HepG2 (cell line): Measurements from ENCODE around the gene SLC35A1. TPM values are rescaled to one million over a fixed set of nuclear protein-coding genes. Genes with fewer than 3 reads are reported as not detected.

Experiments
- AGO2 ChIP-seq: fragments of 200-400 bp; formaldehyde crosslinking; optimal IDR thresholded peaks from 2 replicates; pipeline ENCODE3; 2017; ENCODE audit warnings: mild to moderate bottlenecking, low read depth, low read length, moderate library complexity
- AHR ChIP-seq: IDR thresholded peaks from 2 replicates; pipeline ENCODE4 v1.6.1; 2018; ENCODE audit warnings: missing genetic modification reagents, missing compliant biosample characterization
- BCL6 ChIP-seq: IDR thresholded peaks from 2 replicates; pipeline ENCODE4 v1.6.1; 2016; ENCODE audit warnings: missing genetic modification reagents, missing compliant biosample characterization
- CEBPB ChIP-seq: IDR thresholded peaks from 2 replicates; pipeline ENCODE4 v1.6.1; 2011; ENCODE audit warnings: low read depth, low read length, improper control_type of control experiment, borderline replicate concordance
- ETV5 ChIP-seq: IDR thresholded peaks from 2 replicates; pipeline ENCODE4 v1.6.1; 2018; ENCODE audit warnings: missing biosample characterization, missing genetic modification reagents, inconsistent platforms, borderline replicate concordance
- MXI1 ChIP-seq: IDR thresholded peaks from 3 replicates; pipeline ENCODE4 v1.6.1; 2012; ENCODE audit warnings: low read depth, low read length, inconsistent platforms, borderline replicate concordance
- NFIB ChIP-seq: sonication (generic); formaldehyde crosslinking; IDR thresholded peaks from 2 replicates; pipeline ENCODE4 v1.9.0; 2021; ENCODE audit warnings: missing genetic modification reagents, mild to moderate bottlenecking, borderline replicate concordance
- NR3C1 ChIP-seq: sonication (generic); formaldehyde crosslinking; IDR thresholded peaks from 2 replicates; pipeline ENCODE4 v1.4.0; 2020; ENCODE audit warnings: missing genetic modification reagents
- PHB2 ChIP-seq: fragments of 450-650 bp; IDR thresholded peaks from 2 replicates; pipeline ENCODE4 v1.6.1; 2018; ENCODE audit not compliant: partially characterized antibody
- PITX1 ChIP-seq: sonication (generic); formaldehyde crosslinking; IDR thresholded peaks from 2 replicates; pipeline ENCODE4 v1.5.1; 2020; ENCODE audit warnings: mild to moderate bottlenecking, missing genetic modification reagents
- RBAK ChIP-seq: sonication (generic); formaldehyde crosslinking; IDR thresholded peaks from 2 replicates; pipeline ENCODE4 v1.5.1; 2020; ENCODE audit warnings: mild to moderate bottlenecking, missing genetic modification reagents
- REPIN1 ChIP-seq: sonication (generic); formaldehyde crosslinking; IDR thresholded peaks from 2 replicates; pipeline ENCODE4 v1.8.0; 2022; ENCODE audit warnings: missing genetic modification reagents, low read depth, mild to moderate bottlenecking, borderline replicate concordance
- SMAD9 ChIP-seq: sonication (generic); formaldehyde crosslinking; IDR thresholded peaks from 2 replicates; pipeline ENCODE4 v1.5.1; 2020; ENCODE audit warnings: mild to moderate bottlenecking, missing genetic modification reagents
- TCF12 ChIP-seq, 2 experiments: fragments of 450-650 bp in 1 of 2; sonication (generic) in 1 of 2; formaldehyde crosslinking in 1 of 2; IDR thresholded peaks; 2 replicates each; pipeline versions ENCODE4 v1.6.1 to v1.8.0; 2017 to 2022; ENCODE audit warnings: antibody characterized with exemption in 1 of 2, mild to moderate bottlenecking in 1 of 2, missing genetic modification reagents in 1 of 2, moderate library complexity in 1 of 2
- ZNF205 ChIP-seq: IDR thresholded peaks from 2 replicates; pipeline ENCODE4 v1.6.1; 2018; ENCODE audit warnings: missing biosample characterization, missing genetic modification reagents
- ZNF235 ChIP-seq: sonication (generic); formaldehyde crosslinking; IDR thresholded peaks from 2 replicates; pipeline ENCODE4 v1.8.1; 2023; ENCODE audit warnings: mild to moderate bottlenecking, missing genetic modification reagents, borderline replicate concordance
- ZNF441 ChIP-seq: sonication (generic); formaldehyde crosslinking; IDR thresholded peaks from 2 replicates; pipeline ENCODE4 v1.7.0; 2021; ENCODE audit warnings: missing genetic modification reagents, borderline replicate concordance
- ZNF547 ChIP-seq: sonication (generic); formaldehyde crosslinking; IDR thresholded peaks from 2 replicates; pipeline ENCODE4 v1.5.1; 2020; ENCODE audit warnings: mild to moderate bottlenecking, missing genetic modification reagents
- ZNF552 ChIP-seq: sonication (generic); formaldehyde crosslinking; IDR thresholded peaks from 2 replicates; pipeline ENCODE4 v1.9.0; 2022; ENCODE audit warnings: missing genetic modification reagents, mild to moderate bottlenecking, borderline replicate concordance
- ZNF841 ChIP-seq: sonication (generic); formaldehyde crosslinking; IDR thresholded peaks from 2 replicates; pipeline ENCODE4 v1.8.1; 2023; ENCODE audit warnings: missing genetic modification reagents, borderline replicate concordance
- ZSCAN12 ChIP-seq: sonication (generic); formaldehyde crosslinking; IDR thresholded peaks from 2 replicates; pipeline ENCODE4 v1.9.0; 2021; ENCODE audit warnings: mild to moderate bottlenecking, missing genetic modification reagents
- polyA plus RNA-seq, 8 experiments: library from polyadenylated mRNA; depleted of rRNA in 3 of 8; stranded (reverse) in 7 of 8; unstranded in 1 of 8; fragments of >200 nt; fragmentation: Illumina TruSeq in 4 of 8; extraction: Trizol in 4 of 8; gene quantifications; 2 replicates each; pipeline versions ENCODE4 v1.2.1 to v1.2.3, GENCODE V29; 2011 to 2016; ENCODE audit warnings: low read depth in 4 of 8, missing spikeins in 1 of 8, mixed read lengths in 1 of 8; ENCODE audit not compliant: insufficient read depth in 1 of 8
- total RNA-seq, 5 experiments: library from RNA; depleted of rRNA; stranded (reverse); fragments of >200 nt; fragmentation: Illumina TruSeq; extraction: Trizol; gene quantifications; 2 replicates each; pipeline ENCODE4 v1.2.3, GENCODE V29; 2016; ENCODE audit warnings: low read depth in 1 of 5
- TF ChIP-seq, protein P1 (sequence below): sonication (generic); formaldehyde crosslinking; IDR thresholded peaks from 2 replicates; pipeline ENCODE4 v1.4.0; 2020; ENCODE audit warnings: missing genetic modification reagents, borderline replicate concordance
- TF ChIP-seq, protein P2 (sequence below): conservative IDR thresholded peaks from 2 replicates; pipeline ENCODE4 v1.6.1; 2018; ENCODE audit warnings: missing genetic modification reagents
- TF ChIP-seq, protein P3 (sequence below): sonication (generic); formaldehyde crosslinking; IDR thresholded peaks from 2 replicates; pipeline ENCODE4 v1.9.0; 2021; ENCODE audit warnings: missing genetic modification reagents, borderline replicate concordance

Gene SLC35A1
- total and polyA plus RNA-seq, 2 of the 13 experiments (the other 11 are each of a cell fraction or from before 2014, with no cell fraction given): 24.8 to 25.1 TPM

DNA sequence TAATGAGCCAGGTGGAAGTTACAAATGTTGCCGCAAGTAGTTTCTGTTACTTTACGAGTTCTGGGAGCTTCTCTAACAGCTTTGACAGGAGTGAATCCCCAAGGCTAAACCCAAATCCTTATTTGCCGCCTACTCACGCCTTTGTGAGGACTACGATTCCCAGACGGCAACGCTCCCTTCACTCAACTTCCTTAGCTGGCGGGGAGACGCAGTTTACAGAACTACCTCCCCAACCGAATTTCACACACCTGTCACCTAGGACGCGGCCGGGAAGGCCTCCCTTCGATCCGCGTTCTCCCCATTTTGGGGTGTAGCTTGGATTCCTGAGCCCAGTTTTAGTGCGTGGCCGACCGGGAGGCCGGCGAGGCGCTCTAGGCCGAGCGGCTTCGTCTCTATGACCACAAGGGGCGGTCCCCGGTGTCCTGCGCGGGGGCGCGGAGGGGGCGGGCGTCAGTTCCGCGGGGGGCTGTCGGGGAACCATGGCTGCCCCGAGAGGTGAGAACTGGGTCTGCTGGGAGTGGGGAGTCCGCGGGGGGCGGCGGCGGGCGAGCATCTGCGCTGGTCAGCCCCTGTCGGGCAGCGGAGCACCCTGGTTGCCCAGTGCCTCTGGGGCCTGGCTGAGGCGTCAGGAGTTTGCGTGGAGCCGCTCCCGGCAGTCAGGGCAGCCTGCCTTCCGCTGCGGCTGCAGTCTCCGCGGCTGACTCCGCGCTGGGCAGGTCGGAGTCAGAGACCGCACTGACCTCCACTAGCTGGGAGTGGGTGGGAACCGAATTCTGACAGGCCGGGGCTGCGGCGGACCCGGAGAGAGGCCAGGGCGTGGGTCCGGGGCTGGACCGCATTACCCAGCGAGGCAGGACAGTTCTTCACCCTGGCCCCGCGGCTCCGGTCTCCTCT is at the start of gene SLC35A1 (continued):
- TF ChIP-seq ZNF441 (CRISPR knock-in tag) (peak; percentile 60; the same call in 1 of the 2 replicates), ZNF547 (CRISPR knock-in tag) (peak; percentile 39; the same call in 1 of the 2 replicates), CEBPB (no peak), ZSCAN12 (CRISPR knock-in tag) (no peak), ZNF205 (CRISPR knock-in tag) (0 out of 2 replicates have a peak, but pooled peaks have one; percentile 49), ZNF552 (CRISPR knock-in tag) (peak; percentile 18; the same call in 1 of the 2 replicates), MXI1 (peak; percentile 28; the same call in 1 of the 3 replicates), PITX1 (no peak; the same call in 1 of the 2 replicates), RBAK (CRISPR knock-in tag) (no peak), SMAD9 (CRISPR knock-in tag) (no peak), ZNF235 (CRISPR knock-in tag) (peak; percentile 95), NR3C1 (CRISPR knock-in tag) (no peak), AHR (CRISPR knock-in tag) (no peak), NFIB (no peak), AGO2 (peak; percentile 63), ETV5 (CRISPR knock-in tag) (peak; percentile 62), BCL6 (CRISPR knock-in tag) (peak; percentile 35; the same call in 1 of the 2 replicates), REPIN1 (peak; percentile 69), PHB2 (no peak), TCF12 (IDR thresholded peaks at IDR 0.05) (no peak), TCF12 (CRISPR knock-in tag; IDR thresholded peaks at IDR 0.05) (peak; percentile 91), ZNF841 (CRISPR knock-in tag) (no peak)
- TF ChIP-seq, protein P1, sequence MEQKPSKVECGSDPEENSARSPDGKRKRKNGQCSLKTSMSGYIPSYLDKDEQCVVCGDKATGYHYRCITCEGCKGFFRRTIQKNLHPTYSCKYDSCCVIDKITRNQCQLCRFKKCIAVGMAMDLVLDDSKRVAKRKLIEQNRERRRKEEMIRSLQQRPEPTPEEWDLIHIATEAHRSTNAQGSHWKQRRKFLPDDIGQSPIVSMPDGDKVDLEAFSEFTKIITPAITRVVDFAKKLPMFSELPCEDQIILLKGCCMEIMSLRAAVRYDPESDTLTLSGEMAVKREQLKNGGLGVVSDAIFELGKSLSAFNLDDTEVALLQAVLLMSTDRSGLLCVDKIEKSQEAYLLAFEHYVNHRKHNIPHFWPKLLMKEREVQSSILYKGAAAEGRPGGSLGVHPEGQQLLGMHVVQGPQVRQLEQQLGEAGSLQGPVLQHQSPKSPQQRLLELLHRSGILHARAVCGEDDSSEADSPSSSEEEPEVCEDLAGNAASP: 0 out of 2 replicates have a peak, but pooled peaks have one; percentile 15
- TF ChIP-seq, protein P2, sequence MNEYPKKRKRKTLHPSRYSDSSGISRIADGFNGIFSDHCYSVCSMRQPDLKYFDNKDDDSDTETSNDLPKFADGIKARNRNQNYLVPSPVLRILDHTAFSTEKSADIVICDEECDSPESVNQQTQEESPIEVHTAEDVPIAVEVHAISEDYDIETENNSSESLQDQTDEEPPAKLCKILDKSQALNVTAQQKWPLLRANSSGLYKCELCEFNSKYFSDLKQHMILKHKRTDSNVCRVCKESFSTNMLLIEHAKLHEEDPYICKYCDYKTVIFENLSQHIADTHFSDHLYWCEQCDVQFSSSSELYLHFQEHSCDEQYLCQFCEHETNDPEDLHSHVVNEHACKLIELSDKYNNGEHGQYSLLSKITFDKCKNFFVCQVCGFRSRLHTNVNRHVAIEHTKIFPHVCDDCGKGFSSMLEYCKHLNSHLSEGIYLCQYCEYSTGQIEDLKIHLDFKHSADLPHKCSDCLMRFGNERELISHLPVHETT: no peak; the same call in 1 of the 2 replicates
- TF ChIP-seq, protein P3, sequence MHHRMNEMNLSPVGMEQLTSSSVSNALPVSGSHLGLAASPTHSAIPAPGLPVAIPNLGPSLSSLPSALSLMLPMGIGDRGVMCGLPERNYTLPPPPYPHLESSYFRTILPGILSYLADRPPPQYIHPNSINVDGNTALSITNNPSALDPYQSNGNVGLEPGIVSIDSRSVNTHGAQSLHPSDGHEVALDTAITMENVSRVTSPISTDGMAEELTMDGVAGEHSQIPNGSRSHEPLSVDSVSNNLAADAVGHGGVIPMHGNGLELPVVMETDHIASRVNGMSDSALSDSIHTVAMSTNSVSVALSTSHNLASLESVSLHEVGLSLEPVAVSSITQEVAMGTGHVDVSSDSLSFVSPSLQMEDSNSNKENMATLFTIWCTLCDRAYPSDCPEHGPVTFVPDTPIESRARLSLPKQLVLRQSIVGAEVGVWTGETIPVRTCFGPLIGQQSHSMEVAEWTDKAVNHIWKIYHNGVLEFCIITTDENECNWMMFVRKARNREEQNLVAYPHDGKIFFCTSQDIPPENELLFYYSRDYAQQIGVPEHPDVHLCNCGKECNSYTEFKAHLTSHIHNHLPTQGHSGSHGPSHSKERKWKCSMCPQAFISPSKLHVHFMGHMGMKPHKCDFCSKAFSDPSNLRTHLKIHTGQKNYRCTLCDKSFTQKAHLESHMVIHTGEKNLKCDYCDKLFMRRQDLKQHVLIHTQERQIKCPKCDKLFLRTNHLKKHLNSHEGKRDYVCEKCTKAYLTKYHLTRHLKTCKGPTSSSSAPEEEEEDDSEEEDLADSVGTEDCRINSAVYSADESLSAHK (CRISPR knock-in tag): no peak
